HPDE6-E6E7 (cell line): ENCODE data around the gene MAP2K5.

Source experiments
- DNase-seq: peaks from one replicate; pipeline ENCODE4 v3.0.0; 2011; ENCODE audit warnings: missing footprints; ENCODE audit errors: extremely low spot score

Gene MAP2K5

GRCh38 chr15:67806536-67806935, 264.0 kb downstream of the MAP2K5 start:
- no peak for DNase-seq

DNA sequence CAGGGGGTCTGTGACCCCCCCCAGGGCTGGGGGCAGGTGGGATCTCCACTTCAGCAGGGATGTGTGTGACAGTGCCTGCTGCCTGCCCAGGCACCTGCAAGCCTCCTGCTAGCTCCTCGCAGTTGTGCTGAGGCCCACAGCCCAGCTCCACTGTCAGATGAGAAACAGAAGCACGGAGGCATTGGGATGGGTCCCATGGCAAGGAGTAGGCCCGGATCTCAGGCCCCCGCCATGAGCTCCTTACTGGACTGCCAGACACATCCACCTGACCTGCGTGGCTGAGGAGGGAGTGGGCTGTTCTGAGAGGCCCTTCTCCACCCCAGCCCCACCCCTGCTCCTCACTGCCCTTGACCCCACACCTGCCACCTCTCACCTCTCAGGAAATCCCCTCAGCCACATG, 264.6 kb downstream of the MAP2K5 start:
- DNase-seq, result no peak

DNA sequence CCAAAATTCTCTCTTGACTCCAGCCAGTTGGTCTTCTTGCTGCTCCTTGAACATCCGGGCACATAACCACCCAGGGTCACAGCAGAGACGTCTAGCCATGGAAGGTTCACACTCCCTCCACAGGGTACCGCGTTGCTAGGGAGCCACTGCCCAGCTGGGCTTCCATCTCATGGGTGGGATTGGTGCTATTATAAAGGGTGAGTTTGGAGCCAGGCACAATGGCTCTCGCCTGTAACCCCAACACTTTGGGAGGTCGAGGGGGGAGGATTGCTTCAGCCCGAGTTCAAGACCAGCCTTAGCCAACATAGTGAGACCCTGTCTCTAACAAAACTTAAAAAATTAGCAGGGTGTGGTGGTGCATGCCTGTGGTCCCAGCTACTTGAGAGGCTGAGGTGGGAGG, 265.3 kb downstream of the MAP2K5 start:
- no peak for DNase-seq

DNA sequence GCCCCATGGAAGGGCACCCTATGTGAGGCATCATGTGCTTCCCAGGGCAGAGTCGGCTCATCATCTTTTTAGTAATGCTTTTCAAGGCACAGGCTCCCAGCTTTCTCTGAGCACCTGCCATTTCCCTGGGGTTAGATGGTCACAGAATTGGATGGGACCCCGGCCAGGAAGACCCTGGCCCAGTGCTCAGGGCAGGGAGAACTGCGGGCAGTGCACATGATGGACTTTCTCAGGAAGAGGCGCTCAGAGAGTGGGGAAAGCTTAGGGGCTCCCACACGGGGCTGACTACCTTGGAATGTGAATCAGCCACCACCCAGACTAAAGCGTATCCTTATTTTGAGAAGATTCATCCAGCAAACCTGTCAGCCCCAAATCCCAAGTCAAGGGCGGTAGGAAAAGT, 266.3 kb downstream of the MAP2K5 start:
- DNase-seq, result no peak

- no peak for DNase-seq
Measured at GRCh38 chr15:67809441-67809840, 266.9 kb downstream of the MAP2K5 start.

GRCh38 chr15:67809866-67810265, 267.4 kb downstream of the MAP2K5 start:
- DNase-seq, result no peak

DNA sequence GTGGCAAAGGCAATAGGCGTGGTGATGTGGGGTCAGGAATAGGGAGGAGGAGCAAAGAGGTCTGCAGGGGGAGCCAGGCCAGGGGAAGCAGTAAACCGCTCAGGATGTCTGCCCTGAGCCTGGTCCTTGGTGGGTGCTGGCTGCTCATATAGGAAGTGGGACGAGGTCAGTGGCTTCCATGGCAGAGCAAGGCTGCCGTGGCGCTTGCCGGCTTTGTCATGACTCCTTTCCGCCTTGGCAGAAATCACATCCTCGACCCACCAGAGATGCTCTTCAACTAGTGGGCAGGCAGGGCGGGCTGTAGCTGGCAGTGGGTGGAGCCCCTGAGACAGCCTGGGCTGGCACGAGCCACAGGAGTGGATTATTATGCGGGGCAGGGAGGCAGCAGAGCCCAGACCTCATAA, 269.7 kb downstream of the MAP2K5 start:
- DNase-seq, result no peak

GRCh38 chr15:67813104-67813634, 270.7 kb downstream of the MAP2K5 start:
- no peak for DNase-seq

DNA sequence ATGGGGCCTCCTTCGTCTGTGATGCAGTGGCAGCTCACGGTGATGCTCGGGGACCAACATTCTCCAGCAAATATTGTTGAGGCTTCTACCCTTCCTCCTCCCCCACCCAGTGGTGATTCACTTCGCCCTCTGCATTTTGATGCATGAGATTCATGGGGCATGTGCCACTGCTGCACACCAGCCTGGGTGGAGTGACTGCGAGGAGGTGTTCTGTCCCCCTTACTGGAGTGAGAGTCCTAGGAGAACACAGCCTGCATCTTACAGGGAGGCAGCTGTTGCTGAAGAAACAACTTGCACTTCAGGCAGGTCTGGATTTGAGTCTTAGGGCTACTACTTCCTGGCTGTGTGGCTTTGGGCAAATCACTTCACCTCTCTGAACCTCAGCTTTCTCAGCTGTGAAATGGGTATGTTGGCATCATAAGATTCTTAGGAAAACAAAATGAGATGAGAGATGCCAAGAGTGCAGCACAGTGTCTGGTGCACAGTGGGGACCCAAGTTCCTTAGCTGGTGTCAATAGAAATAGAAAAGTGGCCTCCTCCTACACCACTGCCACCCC, 272.6 kb downstream of the MAP2K5 start:
- no peak for DNase-seq

- no peak for DNase-seq
Measured at GRCh38 chr15:67816668-67817067, 274.2 kb downstream of the MAP2K5 start.

DNA sequence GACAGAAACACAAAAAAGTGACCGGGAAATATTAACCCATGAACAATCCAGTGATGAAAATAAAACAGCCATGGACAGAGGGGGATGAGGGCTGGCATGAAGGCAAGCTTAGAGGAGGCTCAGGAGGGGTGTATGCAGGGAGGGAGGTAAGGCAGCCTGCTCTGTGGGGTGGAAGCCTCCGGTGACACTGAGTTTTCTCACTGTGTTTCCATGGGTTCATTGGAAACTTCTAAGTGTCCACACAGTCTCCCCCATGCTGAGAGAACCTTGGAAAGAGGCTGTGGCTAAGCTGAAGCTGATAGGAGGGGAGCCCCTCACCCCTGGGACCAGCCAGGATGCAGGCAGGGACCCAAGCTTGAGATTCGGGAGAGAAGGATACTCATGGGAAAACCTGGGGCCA, 276.0 kb downstream of the MAP2K5 start:
- DNase-seq, result no peak

DNA sequence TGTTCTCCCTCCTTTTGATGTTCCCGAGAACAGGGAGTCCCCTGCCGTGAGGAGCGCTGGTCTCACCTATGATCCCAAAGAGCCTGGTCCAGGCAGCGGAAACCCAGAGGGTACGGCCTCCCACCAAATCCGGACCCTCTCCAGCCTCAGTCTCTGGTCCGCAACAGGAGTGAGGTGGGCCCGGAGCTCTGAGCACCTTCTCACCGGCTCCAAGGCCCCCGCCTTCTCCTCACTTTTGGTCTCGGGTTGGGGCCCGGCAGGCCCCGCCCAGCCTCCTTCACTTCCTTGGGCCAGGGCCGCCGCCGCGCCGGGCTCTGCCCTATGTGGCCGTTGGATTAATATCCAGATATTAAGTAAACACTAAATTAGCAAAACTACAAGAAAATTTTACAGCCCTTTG, 277.1 kb downstream of the MAP2K5 start:
- no peak for DNase-seq

GRCh38 chr15:67820122-67820991, 277.9 kb downstream of the MAP2K5 start:
- DNase-seq, result no peak

- no peak for DNase-seq
Measured at GRCh38 chr15:67820992-67821783, 278.7 kb downstream of the MAP2K5 start.

GRCh38 chr15:67821784-67822440, 279.4 kb downstream of the MAP2K5 start:
- no peak for DNase-seq

DNA sequence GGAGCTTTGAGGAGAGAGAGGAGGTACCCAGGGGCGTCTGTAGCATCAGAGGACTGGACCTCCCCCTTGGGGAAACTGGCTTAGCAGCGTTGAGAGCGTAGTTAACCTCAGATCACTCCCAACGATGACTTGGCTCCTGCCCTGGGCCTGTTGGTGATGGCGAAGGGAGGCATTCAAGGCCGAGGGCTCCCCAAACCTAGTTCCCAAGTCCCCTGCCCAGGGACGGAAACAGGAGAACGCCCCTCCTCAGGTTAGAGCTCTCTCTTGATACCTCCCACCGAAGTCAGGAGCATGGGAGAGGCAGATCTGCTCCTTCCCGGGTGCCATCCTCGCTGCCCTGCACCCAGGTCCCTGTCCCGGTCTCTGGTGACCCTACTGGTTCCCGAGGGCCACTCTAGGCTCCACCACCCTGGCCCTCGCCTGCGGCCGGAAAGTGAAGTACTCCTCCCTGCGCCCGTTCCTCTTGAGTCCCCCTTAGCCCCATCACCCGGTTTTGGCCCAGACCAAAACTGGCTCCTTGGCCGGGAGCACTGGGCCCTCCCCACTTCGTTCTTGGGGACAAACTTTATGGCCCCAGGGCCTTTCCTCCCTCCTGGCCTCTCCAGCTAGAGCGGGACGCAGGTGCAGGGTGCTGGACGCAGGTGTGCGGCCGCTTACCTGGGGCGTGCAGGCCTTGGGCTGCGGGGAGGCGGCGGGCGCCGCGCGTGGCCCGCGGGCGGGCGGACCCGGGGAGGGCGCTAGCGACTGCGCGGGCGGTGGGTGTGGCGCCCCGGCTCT, 280.2 kb downstream of the MAP2K5 start:
- no peak for DNase-seq

DNA sequence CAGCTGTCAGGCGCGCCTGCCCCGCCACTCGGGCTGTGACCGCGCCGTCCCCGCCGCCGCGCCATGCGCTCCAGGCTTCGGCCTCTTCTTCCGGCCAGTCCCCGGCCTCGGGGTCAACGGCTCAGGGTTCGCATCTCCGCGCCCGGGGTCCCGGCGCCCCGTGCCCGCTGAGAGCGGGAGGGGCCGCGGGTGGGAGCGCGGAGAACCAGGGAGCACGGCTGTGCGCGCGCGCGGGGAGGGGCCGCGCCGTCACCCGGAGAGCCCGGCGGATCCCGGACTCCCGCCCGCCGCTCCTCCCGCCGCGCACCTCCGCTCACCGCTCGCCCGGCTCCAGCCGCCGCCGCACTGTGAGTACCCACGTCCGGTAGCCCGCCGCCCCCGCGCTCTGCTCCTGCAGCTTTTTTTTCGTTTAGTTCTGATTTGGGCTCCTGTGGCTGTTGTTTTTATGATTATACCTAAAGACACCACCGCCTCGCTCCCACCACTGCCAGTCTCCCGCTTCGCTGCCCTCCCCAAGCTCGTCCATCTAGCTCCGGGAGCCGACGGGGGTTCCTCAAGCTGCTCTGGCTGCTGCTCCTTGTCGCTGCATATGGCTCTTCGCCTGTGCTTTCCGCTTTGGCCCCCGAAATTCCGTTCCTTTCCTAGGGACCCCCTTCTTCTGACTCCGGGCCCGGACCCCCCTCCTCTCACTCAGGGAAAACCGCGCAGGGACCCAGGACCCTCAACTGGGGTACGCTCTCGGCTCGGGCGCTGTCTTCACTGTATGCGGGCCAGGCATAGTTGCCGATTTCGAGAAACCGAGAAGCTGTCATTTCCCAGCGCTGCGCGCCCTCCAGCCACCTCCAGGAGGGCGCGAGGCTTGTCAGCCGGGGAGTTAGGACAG, 281.1 kb downstream of the MAP2K5 start:
- DNase-seq, result no peak

DNA sequence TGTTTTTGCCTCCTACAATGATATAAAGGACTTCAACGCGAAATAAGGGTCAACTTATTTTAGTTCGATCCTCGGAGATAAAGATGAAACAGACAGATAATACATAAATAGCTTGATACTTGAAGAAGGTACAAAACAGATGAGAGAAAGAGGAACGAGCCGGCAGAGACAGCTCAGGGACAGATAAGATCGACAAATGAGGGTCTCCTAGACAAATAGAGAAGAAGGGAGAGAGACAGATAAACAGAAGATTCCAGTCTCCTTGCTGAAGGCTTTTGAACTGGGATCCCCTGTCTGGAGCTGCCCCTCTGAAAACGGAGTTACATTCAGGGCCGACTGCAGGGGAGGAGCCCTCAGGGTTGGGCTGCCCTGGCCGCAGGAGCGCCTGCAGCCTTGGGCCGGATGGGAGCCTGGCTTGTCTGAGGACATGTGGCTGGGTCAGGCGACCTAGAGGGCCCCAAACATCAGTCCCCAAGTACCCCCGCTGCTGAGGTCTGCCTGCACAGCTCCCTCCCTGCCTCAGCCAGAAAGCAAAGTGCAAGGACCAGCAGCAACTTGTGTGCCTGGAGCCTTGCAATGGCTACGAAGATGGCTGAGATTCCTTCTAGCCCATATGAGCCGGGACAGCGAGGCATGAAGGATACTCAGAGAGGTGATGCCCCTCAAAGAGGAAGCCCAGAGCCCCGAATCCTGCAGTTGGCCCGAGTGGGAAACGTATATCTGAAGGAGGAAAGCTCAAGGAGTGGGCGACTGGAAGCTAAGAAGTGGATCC, 281.9 kb downstream of the MAP2K5 start:
- no peak for DNase-seq
